GM11168 (cell line): Measurements from ENCODE around the gene HECW1.
"Not testable (repeated sequence)": the region's sequence is repeated elsewhere in the genome, so short reads cannot be mapped to it uniquely, and the experiment has no call there.

Experiments used
- in situ Hi-C: fragments of 300-500 bp; cut with MboI; formaldehyde crosslinking; loops from one replicate; pipeline ENCODE4 v1.12.0; 2022; ENCODE audit warnings: low sequenced_read_pairs; ENCODE audit not compliant: unreplicated experiment

HECW1 gene

DNA sequence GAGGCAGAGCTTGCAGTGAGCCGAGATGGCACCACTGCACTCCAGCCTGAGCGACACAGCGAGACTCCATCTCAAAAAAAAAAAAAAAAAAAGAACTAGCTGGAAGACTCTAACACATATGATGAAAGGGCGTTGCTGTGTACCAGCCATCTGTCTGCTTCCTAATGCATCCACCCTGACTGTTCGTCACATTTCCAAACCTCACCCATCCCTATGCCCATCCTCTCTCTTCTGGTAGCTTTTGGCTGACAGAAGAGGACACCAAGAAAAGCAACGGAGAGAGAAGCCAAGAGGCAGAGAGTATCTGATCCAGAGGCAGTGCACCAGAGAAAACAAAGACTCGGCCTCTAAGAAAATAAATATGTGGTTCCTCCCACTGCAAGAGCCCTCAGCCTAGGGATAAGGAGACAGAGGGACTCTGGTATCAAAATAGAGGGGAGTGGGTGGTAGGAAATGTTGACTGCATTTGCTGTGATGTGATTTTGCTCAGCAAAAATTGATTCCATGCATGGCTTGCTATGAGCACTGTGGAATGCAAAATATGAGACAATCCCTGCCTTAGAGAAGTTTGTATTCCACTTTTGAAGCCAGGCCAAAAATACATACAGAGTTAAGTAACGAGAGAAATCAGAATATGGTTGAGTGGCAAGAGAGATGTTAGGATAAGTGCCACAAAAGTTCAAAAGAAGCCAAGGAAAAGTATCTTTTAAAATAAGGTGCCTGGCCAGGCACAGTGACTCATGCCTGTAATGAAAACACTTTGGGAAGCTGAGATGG, 369.6 kb downstream of the HECW1 start:
- in situ Hi-C loops = no loop called here

DNA sequence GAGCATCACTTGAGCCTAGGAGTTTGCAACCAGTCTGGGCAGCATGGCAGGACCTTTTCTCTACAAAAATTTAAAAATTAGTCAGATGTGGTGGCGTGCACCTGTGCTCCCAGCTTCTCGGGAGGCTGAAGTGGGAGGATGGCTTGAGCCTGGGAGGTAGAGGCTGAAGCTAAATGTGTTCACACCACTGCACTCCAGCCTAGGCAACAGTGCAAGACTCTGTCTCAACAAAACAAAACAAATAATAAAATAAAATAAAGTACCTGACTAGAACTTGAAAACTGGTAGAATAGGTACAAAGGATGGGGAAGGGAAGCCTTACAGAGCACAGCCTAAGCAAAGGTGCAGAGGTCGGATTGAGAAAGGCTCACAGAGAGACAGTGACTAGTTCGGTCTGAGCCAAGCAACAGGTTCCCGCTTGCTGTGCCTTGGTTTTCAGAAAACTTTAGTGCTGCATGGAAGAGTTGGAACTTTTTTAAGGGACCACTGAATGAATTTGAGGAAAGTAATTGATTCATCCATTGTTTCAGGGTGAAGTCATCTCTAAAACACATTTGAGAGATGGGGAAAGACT, 370.3 kb downstream of the HECW1 start:
- in situ Hi-C loops = no loop called here

DNA sequence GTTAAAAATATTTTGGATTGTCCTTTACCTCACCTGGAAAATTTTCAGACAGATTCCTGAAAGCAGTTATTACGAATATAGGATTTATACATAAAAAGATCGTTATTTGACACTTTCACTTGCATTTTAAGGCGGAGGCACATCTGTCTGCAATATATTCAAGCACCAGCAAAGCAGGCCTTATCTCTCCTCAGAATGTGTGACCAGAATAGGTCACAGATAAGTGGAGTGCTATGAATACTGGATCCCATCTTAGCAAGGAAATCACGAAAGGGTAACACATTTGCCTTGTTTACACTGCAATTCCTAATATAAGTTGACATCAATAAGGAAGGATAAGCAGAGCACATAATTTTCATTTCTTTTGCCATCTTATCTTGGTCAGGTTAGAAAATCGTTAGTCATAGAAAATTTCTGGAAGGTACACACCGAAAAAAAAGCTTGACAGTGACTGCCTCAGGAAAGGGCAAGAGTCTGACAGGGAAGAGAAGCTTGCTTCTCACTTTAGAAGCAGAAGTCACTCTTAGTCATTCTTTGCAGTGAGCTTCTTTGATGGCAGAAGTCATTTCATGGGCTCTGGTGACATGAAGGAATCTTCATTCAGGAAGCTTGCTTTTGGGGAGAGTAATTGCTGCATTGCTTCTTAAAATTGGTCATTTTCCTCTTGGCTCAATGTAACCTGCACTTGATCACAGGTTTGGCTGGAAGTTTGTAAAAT, 372.4 kb downstream of the HECW1 start:
- in situ Hi-C loops = no loop called here

DNA sequence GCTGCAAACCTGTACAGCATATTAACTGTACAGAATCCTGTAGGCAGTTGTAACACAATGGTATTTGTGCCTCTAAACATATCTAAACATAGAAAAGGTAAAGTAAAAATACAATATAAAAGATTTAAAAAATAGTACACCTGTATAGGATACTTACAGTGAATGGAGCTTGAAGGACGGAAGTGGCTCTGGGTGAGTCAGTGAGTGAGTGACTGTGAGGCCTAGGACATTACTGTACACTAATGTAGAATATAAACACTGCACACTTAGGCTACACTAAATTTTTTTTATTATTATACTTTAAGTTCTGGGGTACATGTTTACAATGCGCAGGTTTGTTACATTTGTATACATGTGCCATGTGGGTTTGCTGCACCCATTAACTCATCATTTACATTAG, 373.1 kb downstream of the HECW1 start:
- in situ Hi-C loops = no loop called here

DNA sequence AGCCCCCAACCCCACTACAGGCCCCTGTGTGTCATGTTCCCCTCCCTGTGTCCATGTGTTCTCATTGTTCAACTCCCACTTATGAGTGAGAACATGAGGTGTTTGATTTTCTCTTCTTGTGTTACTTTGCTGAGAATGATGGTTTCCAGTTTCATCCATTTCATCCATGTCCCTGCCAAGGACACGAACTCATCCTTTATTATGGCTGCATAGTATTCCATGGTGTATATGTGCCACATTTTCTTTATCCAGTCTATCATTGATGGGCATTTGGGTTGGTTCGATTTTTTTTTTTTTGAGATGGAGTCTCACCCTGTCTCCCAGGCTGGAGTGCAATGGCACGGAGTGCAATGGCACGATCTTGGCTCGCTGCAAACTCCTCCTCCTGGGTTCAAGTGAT, 373.6 kb downstream of the HECW1 start:
- in situ Hi-C loops = not testable (repeated sequence)

DNA sequence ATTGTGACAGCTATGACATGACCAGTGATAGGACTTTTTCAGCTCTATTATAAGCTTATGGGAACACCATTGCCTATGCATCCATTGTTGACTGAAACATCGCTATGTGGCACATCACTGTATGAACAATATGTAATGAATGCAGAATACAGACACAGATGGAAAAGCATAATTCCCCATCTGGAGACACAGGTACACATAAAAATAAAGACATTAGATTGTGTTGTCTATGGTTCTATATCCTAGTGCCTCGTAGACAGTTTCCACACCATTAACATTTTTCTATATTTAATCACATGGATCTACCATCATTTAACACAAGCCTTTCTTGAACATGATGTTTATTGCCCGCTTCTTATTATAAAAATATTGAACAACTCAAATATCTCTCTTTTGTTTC, 374.2 kb downstream of the HECW1 start:
- in situ Hi-C loops = no loop called here

DNA sequence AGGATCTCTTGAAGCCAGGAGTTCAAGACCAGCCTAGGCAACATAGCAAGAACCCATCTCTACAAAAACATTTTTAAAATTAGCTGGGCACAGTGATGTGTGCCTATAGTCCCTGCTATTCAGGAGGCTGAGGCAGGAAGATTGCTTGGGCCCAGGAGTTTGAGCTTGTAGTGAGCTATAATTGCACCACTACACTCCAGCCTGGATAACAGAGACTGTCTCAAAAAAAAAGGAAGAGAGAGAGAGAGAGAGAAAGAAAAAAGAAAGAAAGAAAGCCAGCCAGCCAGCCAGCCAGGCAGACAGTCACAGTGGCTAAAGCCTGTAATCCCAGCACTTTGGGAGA, 375.3 kb downstream of the HECW1 start:
- in situ Hi-C loops = no loop called here

DNA sequence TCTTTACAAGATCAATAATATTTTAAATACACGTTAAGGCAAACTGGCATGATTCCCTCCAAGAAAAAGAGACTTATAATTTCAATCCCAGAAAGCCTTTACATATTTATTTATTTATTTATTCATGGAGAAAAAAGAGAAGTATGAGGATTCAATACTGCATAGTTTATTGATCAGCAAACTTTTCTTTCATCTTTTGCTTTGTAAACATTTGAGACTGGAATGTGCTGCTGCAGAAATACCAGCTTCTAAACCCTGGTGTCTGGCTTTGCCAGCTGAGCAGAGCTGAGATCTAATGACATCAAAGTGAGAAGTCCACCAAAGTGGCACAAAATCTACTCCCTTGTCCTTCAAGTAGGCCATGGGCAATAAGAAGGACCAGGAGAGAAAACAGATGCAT, 376.8 kb downstream of the HECW1 start:
- in situ Hi-C loops = no loop called here

DNA sequence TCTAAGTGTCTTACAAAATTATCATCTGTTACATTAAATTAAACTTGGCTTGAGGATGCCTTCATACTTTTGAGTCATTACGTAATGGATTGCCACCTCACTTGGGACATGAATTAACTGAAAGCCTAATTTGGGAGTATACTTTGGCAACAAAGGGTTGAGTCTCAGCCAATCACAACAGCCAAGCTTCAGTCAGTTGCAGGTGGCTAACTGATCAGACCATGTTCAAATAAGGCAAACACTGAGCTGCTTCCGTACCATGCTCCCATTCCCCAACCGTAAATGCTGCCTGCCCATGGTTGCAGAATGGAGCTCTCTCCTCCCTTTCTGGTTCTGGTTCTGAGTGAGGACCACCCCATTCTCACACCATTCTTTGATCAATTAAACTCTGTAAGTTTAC, 377.6 kb downstream of the HECW1 start:
- in situ Hi-C loops = no loop called here

DNA sequence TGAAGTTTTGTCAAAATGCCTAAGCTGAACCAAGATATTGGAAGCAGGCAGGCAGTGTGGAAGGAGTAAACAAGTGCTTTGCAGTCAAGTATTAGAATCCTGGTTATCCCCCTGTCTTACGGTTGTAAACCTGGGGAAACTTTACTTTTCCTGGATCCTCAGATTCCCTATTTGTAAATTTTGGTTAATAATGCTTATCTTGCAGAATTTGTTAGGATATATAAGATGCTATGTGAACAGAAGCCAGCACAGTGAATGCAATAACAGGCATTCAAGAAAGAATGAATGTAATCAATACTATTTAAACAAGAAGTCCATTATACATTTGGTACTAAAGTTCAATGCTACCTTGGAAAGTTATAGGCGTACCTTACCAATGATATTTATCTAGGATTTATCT, 378.7 kb downstream of the HECW1 start:
- in situ Hi-C loops = no loop called here

DNA sequence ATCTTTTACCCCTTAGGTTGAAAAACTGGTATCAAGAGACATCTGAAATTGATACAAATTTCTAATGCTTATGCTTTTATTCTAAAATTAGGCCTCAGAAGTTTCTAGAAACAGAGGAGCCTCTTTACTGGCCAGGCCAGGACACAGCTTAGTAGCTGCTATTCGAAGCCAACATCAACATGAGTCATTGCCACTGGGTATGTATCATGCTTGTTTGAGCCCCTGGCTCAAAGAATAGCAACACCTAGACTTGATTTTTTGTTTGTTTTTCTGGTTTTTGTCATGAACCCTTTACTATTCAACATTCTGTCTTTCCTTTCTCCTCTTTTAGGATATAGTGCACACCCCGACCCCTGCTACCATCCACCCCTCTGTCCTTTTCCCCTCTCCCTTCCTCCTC, 379.5 kb downstream of the HECW1 start:
- in situ Hi-C loops = no loop called here

DNA sequence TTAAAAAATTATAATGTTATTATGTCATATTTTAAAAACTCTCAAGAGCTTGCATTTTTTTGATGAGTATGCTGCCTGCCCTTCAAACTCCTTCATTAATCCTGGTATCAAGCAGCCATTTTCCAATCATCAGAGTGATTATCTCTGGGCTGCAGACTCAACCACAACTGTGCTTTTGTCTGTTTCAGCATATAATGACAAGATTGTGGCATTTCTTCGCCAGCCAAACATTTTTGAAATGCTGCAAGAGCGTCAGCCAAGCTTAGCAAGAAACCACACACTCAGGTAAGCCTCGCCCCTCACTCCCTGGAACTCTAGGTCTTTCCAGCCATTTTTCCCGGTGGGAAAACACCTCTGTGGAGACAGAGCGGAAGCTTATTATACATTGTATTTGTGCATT, 380.4 kb downstream of the HECW1 start:
- in situ Hi-C loops = no loop called here

DNA sequence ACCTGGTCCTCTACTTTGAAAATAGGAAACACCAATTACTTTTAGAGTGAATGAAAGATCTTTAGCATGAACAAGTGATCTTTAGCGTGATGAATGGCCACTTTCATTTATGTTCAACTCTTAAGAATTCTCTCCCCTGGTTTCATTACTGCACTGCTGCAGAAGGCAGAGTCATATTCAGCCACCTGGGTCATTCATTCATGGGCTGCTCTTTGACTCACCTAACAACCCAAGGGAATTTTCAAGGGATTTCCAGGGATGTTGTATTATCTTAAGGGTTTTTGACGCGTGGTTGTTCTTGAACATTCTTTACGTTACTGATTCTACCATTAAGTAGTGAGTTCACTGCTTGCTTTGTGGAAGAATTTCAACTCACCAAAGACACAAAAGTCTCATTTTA, 383.1 kb downstream of the HECW1 start:
- in situ Hi-C loops = no loop called here

DNA sequence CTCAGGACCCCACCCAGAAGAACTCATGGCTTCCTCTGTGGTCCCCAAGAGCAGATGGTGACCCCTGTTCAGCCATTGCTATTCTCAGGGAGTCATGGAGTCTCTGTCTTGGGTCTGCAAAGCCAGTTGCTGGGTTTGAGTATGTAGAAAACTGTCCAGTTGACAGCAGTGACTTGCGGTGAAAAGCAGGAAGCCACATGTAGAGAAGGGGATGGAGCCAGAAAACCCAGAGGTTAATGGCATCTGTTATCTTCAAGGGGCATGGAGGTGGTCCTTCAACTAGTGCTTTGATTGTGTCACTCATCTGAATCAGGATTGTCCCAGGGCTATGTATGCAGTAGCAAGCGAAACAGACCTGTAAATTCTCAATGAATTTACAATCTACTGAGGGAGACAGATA, 384.1 kb downstream of the HECW1 start:
- in situ Hi-C loops = no loop called here

DNA sequence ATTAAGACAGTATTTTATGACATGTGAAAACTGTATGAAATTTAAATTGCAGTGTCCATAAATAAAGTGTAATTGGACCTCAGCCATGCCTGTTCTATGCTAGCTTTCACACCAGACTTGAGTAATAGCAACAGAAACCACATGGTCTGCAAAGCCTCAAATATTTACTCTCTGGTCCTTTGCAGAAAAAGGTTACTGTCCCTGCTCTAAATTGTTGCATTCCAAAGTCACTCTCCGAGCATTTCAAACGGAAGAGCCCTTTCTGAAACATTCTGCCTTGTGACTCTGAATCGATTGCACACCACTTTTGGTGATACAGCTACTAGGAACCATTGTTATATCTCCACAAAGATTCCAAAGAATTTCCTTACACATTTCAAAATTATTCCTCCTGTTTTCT, 389.4 kb downstream of the HECW1 start:
- in situ Hi-C loops = no loop called here

DNA sequence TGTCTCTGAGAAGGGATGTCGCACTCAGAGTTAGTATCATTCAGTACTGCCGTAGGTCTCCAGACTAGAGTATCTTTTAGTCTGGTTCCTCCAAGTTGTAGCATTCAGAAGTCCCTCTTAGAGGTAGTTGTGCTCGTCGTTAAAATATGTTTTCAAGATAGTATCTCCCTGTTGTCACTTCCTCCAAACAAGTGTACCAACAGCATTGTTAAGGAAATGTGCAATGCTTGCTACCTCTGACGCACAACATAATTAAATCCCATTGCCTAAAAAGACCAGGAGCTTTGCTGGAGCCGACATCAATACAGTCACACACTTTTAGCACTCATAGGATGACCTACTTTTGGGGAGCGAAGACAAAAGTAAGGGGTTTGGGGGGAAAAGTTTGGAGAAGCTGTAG, 390.5 kb downstream of the HECW1 start:
- in situ Hi-C loops = no loop called here

DNA sequence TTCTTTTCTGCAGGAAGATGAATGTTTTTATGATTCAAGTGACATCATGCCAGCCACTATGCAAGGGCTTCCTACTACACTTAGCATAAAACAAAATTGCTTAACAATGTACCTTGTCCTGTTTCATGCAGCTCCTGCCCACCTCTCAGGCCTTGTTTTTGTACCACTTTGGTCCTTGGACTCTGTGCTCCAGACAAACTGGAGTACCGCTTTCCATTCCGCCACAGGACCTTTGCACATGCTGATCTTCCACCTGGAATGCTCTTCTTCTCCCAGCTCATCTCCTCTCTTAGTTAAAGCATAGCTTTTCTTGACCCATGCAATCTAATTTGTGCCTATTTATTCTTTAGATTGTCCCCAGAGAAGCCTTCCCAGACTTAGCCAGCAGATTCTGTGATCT, 393.0 kb downstream of the HECW1 start:
- in situ Hi-C loops = no loop called here

DNA sequence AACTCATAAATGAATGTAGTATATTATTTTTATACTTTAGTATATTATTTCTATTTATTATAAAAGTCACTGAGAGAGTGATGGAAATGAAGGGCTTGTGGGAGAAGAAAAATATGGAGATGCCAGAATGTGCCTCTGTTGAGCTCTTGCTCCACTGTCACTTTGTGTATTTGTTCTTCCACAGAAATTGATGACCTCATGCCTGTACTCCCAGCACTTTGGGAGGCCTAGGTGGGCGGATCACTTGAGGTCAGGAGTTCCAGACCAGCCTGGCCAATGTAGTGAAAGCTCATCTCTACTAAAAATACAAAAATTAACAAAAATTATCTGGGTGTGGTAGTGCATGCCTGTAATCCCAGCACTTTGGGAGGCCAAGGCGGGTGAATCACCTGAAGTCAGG, 394.0 kb downstream of the HECW1 start:
- in situ Hi-C loops = no loop called here

DNA sequence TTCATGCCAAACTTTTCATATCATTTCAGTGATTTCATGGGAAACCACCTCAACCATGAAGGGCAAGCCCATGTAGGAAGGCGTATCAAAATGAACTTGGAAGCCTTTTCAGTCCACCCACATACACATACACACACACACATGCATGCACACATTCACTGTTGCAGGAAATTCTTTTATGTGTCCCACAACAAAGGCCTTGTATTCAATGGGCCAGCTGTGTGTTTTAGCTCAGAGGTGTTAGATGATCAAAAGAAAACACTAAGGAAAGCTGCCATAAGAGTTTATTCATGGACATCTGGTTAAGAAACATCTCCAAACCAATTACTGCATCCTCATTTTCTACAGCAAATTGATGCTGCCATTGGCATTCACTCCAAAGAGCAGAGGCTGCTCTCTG, 396.0 kb downstream of the HECW1 start:
- in situ Hi-C loops = no loop called here

DNA sequence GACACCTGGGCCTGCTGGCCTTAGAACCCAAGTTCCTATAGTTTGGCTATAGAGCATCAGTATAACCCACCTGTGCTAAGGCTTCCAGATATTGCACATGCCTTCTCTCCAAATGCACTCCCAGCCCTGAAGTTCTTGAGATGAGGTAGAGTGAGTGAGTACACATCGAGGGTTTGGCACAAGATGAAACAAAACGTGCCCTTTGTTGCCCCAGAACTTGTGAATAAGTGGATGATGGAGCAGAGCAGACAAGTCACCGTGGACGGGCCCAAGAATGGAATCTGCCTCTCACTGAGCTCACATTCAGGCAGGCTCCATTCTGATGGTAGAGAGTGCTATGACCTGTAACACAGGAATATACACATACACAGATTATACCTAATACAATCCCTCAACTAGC, 397.5 kb downstream of the HECW1 start:
- in situ Hi-C loops = no loop called here

DNA sequence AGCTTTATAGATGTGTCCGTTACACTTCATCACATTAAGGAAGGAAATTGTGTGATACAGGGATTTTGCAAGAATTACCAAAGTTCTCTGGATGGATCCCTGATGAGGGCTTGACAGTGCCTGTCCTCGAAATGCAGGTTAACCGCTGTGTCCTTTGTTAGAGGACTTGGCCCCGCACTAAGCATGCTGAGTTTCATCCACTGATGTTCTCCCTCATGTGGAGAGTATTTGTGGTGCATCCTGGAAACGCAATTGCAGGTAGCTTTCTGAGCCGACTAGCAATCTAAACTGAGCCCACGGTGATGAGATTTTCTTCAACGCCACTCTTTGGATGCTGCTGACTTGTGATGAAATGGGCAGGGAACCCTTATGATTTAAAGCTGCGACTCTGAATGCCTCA, 398.6 kb downstream of the HECW1 start:
- in situ Hi-C loops = no loop called here
